Measurements from ENCODE around the gene ZNF791. TPM values are rescaled to one million over a fixed set of nuclear protein-coding genes. Genes with fewer than 3 reads are reported as not detected.

Gene ZNF791
- total and polyA plus RNA-seq, 2 of the 13 experiments (the other 11 are each of a cell fraction or from before 2014, with no cell fraction given) = 12.8 to 17.4 TPM

GRCh38 chr19:12610540-12611360, at the start of gene ZNF791, which contains the start of gene ZNF490 (continued):
- TF ChIP-seq ATF2 (CRISPR knock-in tag; IDR thresholded peaks at IDR 0.05) (peak; percentile 42), ZHX2 (IDR thresholded peaks at IDR 0.05; ENCODE audit: low read depth) (peak; percentile 74; the same call in 1 of the 2 replicates), ZHX2 (CRISPR knock-in tag; IDR thresholded peaks at IDR 0.05; ENCODE audit: borderline replicate concordance) (no peak), ZNF607 (CRISPR knock-in tag; IDR thresholded peaks at IDR 0.05; ENCODE audit: borderline replicate concordance) (peak; percentile 91), ZNF577 (CRISPR knock-in tag; IDR thresholded peaks at IDR 0.05; ENCODE audit: borderline replicate concordance, low read depth) (0 out of 2 replicates have a peak, but pooled peaks have one; percentile 59), GABPA (IDR thresholded peaks at IDR 0.05; ENCODE audit: low read depth, low read length) (peak; percentile 90), GABPA (CRISPR knock-in tag; IDR thresholded peaks at IDR 0.05; ENCODE audit: low read depth) (peak; percentile 97), CHCHD3 (CRISPR knock-in tag; IDR thresholded peaks at IDR 0.05) (no peak), ZBTB40 (IDR thresholded peaks at IDR 0.05) (peak; percentile 89), ZBTB40 (CRISPR knock-in tag; IDR thresholded peaks at IDR 0.05) (no peak), PTBP1 (IDR thresholded peaks at IDR 0.05; ENCODE audit: low read depth, low read length, poor library complexity, severe bottlenecking) (no peak), ZNF674 (CRISPR knock-in tag; IDR thresholded peaks at IDR 0.05; ENCODE audit: low read depth) (no peak)
